SK-N-SH (cell line): ENCODE data around the gene TGFBI.

ENCODE experiments used
- GABPA ChIP-seq: IDR thresholded peaks from 2 replicates; pipeline ENCODE4 v1.4.0; 2012; ENCODE audit warnings: low read depth, mild to moderate bottlenecking
- NRF1 ChIP-seq: IDR thresholded peaks from 2 replicates; pipeline ENCODE4 v1.6.1; 2012; ENCODE audit warnings: low read depth, mild to moderate bottlenecking, low read length
- POLR2AphosphoS5 ChIP-seq: IDR thresholded peaks from 2 replicates; pipeline ENCODE4 v1.6.1; 2012; ENCODE audit warnings: low read depth, low read length
- RAD21 ChIP-seq: IDR thresholded peaks from 2 replicates; pipeline ENCODE4 v1.6.1; 2012; ENCODE audit warnings: mild to moderate bottlenecking, low read length
- YY1 ChIP-seq: IDR thresholded peaks from 2 replicates; pipeline ENCODE4 v1.4.0; 2012; ENCODE audit warnings: low read depth, mild to moderate bottlenecking
- TF ChIP-seq, protein P1 (sequence below): IDR thresholded peaks from 2 replicates; pipeline ENCODE4 v1.4.0; 2012; ENCODE audit warnings: low read depth, borderline replicate concordance
- TF ChIP-seq, protein P2 (sequence below): fragments of 200-600 bp; sonication (generic); IDR thresholded peaks from 2 replicates; pipeline ENCODE4 v1.6.1; 2017; ENCODE audit warnings: antibody characterized with exemption, mild to moderate bottlenecking, moderate library complexity
- TF ChIP-seq, protein P3 (sequence below): fragments of 150-350 bp; IDR thresholded peaks from 2 replicates; pipeline ENCODE4 v1.6.1; 2016; ENCODE audit warnings: mild to moderate bottlenecking, low read depth, low read length
- TF ChIP-seq, protein P4 (sequence below): IDR thresholded peaks from 2 replicates; pipeline ENCODE4 v1.6.1; 2012; ENCODE audit warnings: mild to moderate bottlenecking, low read depth, low read length, moderate library complexity
- TF ChIP-seq, protein P5 (sequence below): IDR thresholded peaks from 2 replicates; pipeline ENCODE4 v1.4.0; 2012; ENCODE audit warnings: low read depth, borderline replicate concordance
- TF ChIP-seq, protein P6 (sequence below): IDR thresholded peaks from 2 replicates; pipeline ENCODE4 v1.4.0; 2012; ENCODE audit warnings: low read depth

DNA sequence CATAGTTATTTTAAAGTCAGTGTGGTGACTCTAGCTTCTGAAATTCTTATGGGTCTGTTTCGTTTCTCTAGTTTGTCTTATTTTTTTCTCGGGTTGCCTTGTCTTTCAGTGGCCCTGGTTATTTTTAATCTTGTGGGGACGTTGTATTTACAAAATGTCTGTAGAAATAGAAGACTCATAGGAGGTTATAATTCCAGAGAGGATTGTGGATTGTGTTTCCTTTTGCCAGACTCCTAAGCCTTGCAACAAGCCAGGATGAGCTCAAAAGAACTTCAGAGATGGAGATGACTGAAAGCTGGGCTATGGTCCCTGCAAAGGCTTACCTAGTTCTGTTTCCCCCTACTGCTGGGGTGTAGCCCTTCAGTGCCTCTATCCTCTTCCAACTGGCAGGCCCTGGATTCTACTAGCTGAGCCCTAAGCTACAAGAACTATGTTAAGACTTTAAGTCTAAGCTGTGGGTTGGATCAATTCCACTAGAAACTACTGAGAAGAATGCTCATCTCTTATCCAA lies 41.8 kb upstream of the TGFBI start:
- TF ChIP-seq, protein P1, sequence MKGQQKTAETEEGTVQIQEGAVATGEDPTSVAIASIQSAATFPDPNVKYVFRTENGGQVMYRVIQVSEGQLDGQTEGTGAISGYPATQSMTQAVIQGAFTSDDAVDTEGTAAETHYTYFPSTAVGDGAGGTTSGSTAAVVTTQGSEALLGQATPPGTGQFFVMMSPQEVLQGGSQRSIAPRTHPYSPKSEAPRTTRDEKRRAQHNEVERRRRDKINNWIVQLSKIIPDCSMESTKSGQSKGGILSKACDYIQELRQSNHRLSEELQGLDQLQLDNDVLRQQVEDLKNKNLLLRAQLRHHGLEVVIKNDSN: no peak
- TF ChIP-seq POLR2AphosphoS5 (no peak), YY1 (no peak), NRF1 (no peak), GABPA (no peak), RAD21 (no peak)
- TF ChIP-seq, protein P2, sequence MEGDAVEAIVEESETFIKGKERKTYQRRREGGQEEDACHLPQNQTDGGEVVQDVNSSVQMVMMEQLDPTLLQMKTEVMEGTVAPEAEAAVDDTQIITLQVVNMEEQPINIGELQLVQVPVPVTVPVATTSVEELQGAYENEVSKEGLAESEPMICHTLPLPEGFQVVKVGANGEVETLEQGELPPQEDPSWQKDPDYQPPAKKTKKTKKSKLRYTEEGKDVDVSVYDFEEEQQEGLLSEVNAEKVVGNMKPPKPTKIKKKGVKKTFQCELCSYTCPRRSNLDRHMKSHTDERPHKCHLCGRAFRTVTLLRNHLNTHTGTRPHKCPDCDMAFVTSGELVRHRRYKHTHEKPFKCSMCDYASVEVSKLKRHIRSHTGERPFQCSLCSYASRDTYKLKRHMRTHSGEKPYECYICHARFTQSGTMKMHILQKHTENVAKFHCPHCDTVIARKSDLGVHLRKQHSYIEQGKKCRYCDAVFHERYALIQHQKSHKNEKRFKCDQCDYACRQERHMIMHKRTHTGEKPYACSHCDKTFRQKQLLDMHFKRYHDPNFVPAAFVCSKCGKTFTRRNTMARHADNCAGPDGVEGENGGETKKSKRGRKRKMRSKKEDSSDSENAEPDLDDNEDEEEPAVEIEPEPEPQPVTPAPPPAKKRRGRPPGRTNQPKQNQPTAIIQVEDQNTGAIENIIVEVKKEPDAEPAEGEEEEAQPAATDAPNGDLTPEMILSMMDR: no peak
- TF ChIP-seq, protein P3, sequence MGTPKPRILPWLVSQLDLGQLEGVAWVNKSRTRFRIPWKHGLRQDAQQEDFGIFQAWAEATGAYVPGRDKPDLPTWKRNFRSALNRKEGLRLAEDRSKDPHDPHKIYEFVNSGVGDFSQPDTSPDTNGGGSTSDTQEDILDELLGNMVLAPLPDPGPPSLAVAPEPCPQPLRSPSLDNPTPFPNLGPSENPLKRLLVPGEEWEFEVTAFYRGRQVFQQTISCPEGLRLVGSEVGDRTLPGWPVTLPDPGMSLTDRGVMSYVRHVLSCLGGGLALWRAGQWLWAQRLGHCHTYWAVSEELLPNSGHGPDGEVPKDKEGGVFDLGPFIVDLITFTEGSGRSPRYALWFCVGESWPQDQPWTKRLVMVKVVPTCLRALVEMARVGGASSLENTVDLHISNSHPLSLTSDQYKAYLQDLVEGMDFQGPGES: no peak
- TF ChIP-seq, protein P4, sequence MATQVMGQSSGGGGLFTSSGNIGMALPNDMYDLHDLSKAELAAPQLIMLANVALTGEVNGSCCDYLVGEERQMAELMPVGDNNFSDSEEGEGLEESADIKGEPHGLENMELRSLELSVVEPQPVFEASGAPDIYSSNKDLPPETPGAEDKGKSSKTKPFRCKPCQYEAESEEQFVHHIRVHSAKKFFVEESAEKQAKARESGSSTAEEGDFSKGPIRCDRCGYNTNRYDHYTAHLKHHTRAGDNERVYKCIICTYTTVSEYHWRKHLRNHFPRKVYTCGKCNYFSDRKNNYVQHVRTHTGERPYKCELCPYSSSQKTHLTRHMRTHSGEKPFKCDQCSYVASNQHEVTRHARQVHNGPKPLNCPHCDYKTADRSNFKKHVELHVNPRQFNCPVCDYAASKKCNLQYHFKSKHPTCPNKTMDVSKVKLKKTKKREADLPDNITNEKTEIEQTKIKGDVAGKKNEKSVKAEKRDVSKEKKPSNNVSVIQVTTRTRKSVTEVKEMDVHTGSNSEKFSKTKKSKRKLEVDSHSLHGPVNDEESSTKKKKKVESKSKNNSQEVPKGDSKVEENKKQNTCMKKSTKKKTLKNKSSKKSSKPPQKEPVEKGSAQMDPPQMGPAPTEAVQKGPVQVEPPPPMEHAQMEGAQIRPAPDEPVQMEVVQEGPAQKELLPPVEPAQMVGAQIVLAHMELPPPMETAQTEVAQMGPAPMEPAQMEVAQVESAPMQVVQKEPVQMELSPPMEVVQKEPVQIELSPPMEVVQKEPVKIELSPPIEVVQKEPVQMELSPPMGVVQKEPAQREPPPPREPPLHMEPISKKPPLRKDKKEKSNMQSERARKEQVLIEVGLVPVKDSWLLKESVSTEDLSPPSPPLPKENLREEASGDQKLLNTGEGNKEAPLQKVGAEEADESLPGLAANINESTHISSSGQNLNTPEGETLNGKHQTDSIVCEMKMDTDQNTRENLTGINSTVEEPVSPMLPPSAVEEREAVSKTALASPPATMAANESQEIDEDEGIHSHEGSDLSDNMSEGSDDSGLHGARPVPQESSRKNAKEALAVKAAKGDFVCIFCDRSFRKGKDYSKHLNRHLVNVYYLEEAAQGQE: no peak
- TF ChIP-seq, protein P5, sequence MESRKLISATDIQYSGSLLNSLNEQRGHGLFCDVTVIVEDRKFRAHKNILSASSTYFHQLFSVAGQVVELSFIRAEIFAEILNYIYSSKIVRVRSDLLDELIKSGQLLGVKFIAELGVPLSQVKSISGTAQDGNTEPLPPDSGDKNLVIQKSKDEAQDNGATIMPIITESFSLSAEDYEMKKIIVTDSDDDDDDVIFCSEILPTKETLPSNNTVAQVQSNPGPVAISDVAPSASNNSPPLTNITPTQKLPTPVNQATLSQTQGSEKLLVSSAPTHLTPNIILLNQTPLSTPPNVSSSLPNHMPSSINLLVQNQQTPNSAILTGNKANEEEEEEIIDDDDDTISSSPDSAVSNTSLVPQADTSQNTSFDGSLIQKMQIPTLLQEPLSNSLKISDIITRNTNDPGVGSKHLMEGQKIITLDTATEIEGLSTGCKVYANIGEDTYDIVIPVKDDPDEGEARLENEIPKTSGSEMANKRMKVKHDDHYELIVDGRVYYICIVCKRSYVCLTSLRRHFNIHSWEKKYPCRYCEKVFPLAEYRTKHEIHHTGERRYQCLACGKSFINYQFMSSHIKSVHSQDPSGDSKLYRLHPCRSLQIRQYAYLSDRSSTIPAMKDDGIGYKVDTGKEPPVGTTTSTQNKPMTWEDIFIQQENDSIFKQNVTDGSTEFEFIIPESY: no peak
- TF ChIP-seq, protein P6, sequence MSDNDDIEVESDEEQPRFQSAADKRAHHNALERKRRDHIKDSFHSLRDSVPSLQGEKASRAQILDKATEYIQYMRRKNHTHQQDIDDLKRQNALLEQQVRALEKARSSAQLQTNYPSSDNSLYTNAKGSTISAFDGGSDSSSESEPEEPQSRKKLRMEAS: no peak
